Osteoblast (primary cell): ENCODE measurements around the gene ADCY10. TPM values are rescaled to one million over a fixed set of nuclear protein-coding genes. Genes with fewer than 3 reads are reported as not detected.

Experiments used
- DNase-seq: peaks from one replicate; pipeline ENCODE4 v3.0.0; 2011; ENCODE audit warnings: low spot score, mixed read lengths; ENCODE audit not compliant: insufficient read length; ENCODE audit errors: missing footprints
- H2AFZ ChIP-seq: 2 replicates; pipeline ENCODE4 v1.6.0; 2011; ENCODE audit warnings: mild to moderate bottlenecking, low read length
- H3K27ac ChIP-seq: 2 replicates; pipeline ENCODE4 v1.5.1; 2011; ENCODE audit warnings: mild to moderate bottlenecking, low read depth, low read length, moderate library complexity
- H3K27me3 ChIP-seq: 2 replicates; pipeline ENCODE4 v1.6.0; 2012; ENCODE audit warnings: mild to moderate bottlenecking, control low read depth, inconsistent platforms, low read length, moderate library complexity; ENCODE audit not compliant: insufficient read depth
- H3K36me3 ChIP-seq: 2 replicates; pipeline ENCODE4 v1.5.1; 2011; ENCODE audit warnings: mild to moderate bottlenecking, low read length, control low read depth, moderate library complexity; ENCODE audit not compliant: insufficient read depth
- H3K4me1 ChIP-seq: 2 replicates; pipeline ENCODE4 v1.5.1; 2011; ENCODE audit warnings: mild to moderate bottlenecking, low read length, control low read depth, moderate library complexity; ENCODE audit not compliant: insufficient read depth
- H3K4me2 ChIP-seq: 2 replicates; pipeline ENCODE4 v1.6.0; 2011; ENCODE audit warnings: mild to moderate bottlenecking, low read length; ENCODE audit not compliant: insufficient read depth
- H3K4me3 ChIP-seq: fragments of 200-600 bp; sonication (generic); 3 replicates; pipeline ENCODE4 v1.5.1; 2012; ENCODE audit warnings: mild to moderate bottlenecking, low read length, inconsistent platforms; ENCODE audit not compliant: insufficient read depth
- H3K79me2 ChIP-seq: 2 replicates; pipeline ENCODE4 v1.6.0; 2012; ENCODE audit warnings: mild to moderate bottlenecking, low read length, control low read depth, inconsistent platforms; ENCODE audit not compliant: insufficient read depth
- H3K9me3 ChIP-seq: 2 replicates; pipeline ENCODE4 v1.5.1; 2011; ENCODE audit warnings: low read depth, low read length, control low read depth
- H4K20me1 ChIP-seq: 2 replicates; pipeline ENCODE4 v1.6.0; 2012; ENCODE audit warnings: mild to moderate bottlenecking, low read length, control low read depth; ENCODE audit not compliant: insufficient read depth
- CTCF ChIP-seq: IDR thresholded peaks from 2 replicates; pipeline ENCODE4 v1.5.1; 2011; ENCODE audit warnings: mild to moderate bottlenecking, low read depth, low read length, moderate library complexity; ENCODE audit errors: extremely low read depth
- total RNA-seq: library from RNA; depleted of rRNA; stranded (reverse); fragments of >200 nt; gene quantifications from 2 replicates; pipeline ENCODE4 v1.2.3, GENCODE V29; 2012

Gene ADCY10
- total RNA-seq, 1 donor: 0.36 TPM

GRCh38 chr1:167938080-167938636, 24.2 kb upstream of the ADCY10 start:
- TF ChIP-seq CTCF: no peak
- Histone ChIP-seq H3K4me3 (peak overlapping the region; percentile 95), H3K79me2 (peaks cover 92% of the 10 kb centered on the region), H2AFZ (no peak overlapping the region), H3K27me3 (no peaks in the 10 kb centered on the region), H3K36me3 (no peaks in the 10 kb centered on the region), H3K4me1 (peaks cover 23% of the 10 kb centered on the region), H4K20me1 (peaks cover 36% of the 10 kb centered on the region), H3K4me2 (peak overlapping the region; percentile 97), H3K27ac (peak overlapping the region; percentile 99), H3K9me3 (no peaks in the 10 kb centered on the region)
- DNase-seq: peak; percentile 34

GRCh38 chr1:167937709-167938010, 23.7 kb upstream of the ADCY10 start:
- Histone ChIP-seq H3K4me2 (peak overlapping the region; percentile 97), H3K4me3 (peak overlapping the region; percentile 95), H3K27me3 (no peaks in the 10 kb centered on the region), H3K27ac (peak overlapping the region; percentile 99), H3K9me3 (no peaks in the 10 kb centered on the region), H3K79me2 (peaks cover 93% of the 10 kb centered on the region), H4K20me1 (peaks cover 35% of the 10 kb centered on the region), H3K36me3 (no peaks in the 10 kb centered on the region), H2AFZ (peak overlapping the region; percentile 59), H3K4me1 (peaks cover 23% of the 10 kb centered on the region)
- no peak for DNase-seq
- TF ChIP-seq CTCF: no peak

GRCh38 chr1:167936930-167937708, 23.2 kb upstream of the ADCY10 start, which contains the start of gene MPC2:
TSS of gene MPC2 (minus strand) at chr1:167937072. CDS start at chr1:167935841, 1,231 bp downstream.
- H3K4me2 ChIP-seq: peak within 1 kb of the TSS; percentile 97
- peak within 1 kb of the TSS; percentile 99 for H3K27ac ChIP-seq
- H2AFZ ChIP-seq: peak within 1 kb of the TSS; percentile 98
- H3K9me3 ChIP-seq: no peaks in the 10 kb centered on the region
- H3K4me1 ChIP-seq: peaks cover 23% of the 10 kb centered on the region
- no peaks in the 10 kb centered on the region for H3K27me3 ChIP-seq
- H3K79me2 ChIP-seq: peaks cover 93% of the 10 kb centered on the region
- DNase-seq: peak; percentile 90
- H4K20me1 ChIP-seq: peaks cover 31% of the 10 kb centered on the region
- no peak for TF ChIP-seq CTCF
- H3K4me3 ChIP-seq: peak within 1 kb of the TSS; percentile 95
- H3K36me3 ChIP-seq: no peaks in the 10 kb centered on the region

- H4K20me1 ChIP-seq: peaks cover 28% of the 10 kb centered on the region
Observed at GRCh38 chr1:167936068-167936929, 22.4 kb upstream of the ADCY10 start, which contains the start of gene DCAF6. TSS of gene DCAF6 (plus strand) at chr1:167936683. CDS start at chr1:167936912, 229 bp downstream.

More at GRCh38 chr1:167936068-167936929, 22.4 kb upstream of the ADCY10 start, which contains the start of gene DCAF6:
- TF ChIP-seq CTCF: no peak
- peaks cover 88% of the 10 kb centered on the region for H3K79me2 ChIP-seq
- peak within 1 kb of the TSS; percentile 98 for H2AFZ ChIP-seq
- no peaks in the 10 kb centered on the region for H3K36me3 ChIP-seq
- H3K4me2 ChIP-seq: peak within 1 kb of the TSS; percentile 97
- H3K4me3 ChIP-seq: peak within 1 kb of the TSS; percentile 95
- peak within 1 kb of the TSS; percentile 99 for H3K27ac ChIP-seq
- DNase-seq: peak; percentile 98
- peaks cover 23% of the 10 kb centered on the region for H3K4me1 ChIP-seq
- H3K27me3 ChIP-seq: no peaks in the 10 kb centered on the region
- no peaks in the 10 kb centered on the region for H3K9me3 ChIP-seq
